Activated CD8-positive, alpha-beta T cell treated with anti-CD3 and anti-CD28 coated beads, Interleukin-2, amount 10 ng/mL, durations not matched to agents 7 days and 5 days (primary cell): ENCODE measurements around the gene ANKRD65. TPM values are rescaled to one million over a fixed set of nuclear protein-coding genes. Genes with fewer than 3 reads are reported as not detected.
A peak's percentile ranks its signal among the peaks of the same experiment; 100 is the strongest.
"Not testable (repeated sequence)": the region's sequence is repeated elsewhere in the genome, so short reads cannot be mapped to it uniquely, and the experiment has no call there.

Experiments
- ATAC-seq: fragments of 150-1000 bp; cut with Tn5 transposase; one replicate; pipeline ENCODE4 v1.10.0; 2021; ENCODE audit warnings: moderate library complexity
- CTCF ChIA-PET: fragments of 350-600 bp; sonication (Branson Sonifier 250); formaldehyde crosslinking; loops from one replicate; lab custom pipeline; 2021; ENCODE audit warnings: antibody characterized with exemption; lab: Charles Lee
- POLR2A ChIA-PET: fragments of 350-600 bp; sonication (Branson Sonifier 250); formaldehyde crosslinking; loops from one replicate; lab custom pipeline; 2021; ENCODE audit warnings: antibody characterized with exemption; lab: Charles Lee
- DNase-seq: peaks from one replicate; pipeline ENCODE4 v3.0.0-alpha.2; 2020
- H3K27ac Mint-ChIP-seq: one replicate; pipeline ENCODE4 v1.8.0; 2021; ENCODE audit warnings: mild to moderate bottlenecking, mixed read lengths
- H3K27me3 Mint-ChIP-seq: one replicate; pipeline ENCODE4 v1.8.0; 2021; ENCODE audit warnings: low read depth, mixed read lengths
- H3K36me3 Mint-ChIP-seq: one replicate; pipeline ENCODE4 v1.8.0; 2021; ENCODE audit warnings: low read depth, mixed read lengths
- H3K4me1 Mint-ChIP-seq: one replicate; pipeline ENCODE4 v1.8.0; 2021; ENCODE audit warnings: low read depth, mixed read lengths
- H3K4me3 Mint-ChIP-seq: one replicate; pipeline ENCODE4 v1.8.0; 2021; ENCODE audit warnings: mild to moderate bottlenecking, mixed read lengths
- H3K9me3 Mint-ChIP-seq: one replicate; pipeline ENCODE4 v1.8.0; 2022; ENCODE audit warnings: mixed read lengths; ENCODE audit not compliant: insufficient read depth
- total RNA-seq, 2 experiments: library from RNA; stranded (reverse); gene quantifications; one replicate each; pipeline ENCODE4 v1.2.3, GENCODE V29; 2021

The ANKRD65 gene
- total RNA-seq, 2 experiments from 2014 or later = not detected

DNA sequence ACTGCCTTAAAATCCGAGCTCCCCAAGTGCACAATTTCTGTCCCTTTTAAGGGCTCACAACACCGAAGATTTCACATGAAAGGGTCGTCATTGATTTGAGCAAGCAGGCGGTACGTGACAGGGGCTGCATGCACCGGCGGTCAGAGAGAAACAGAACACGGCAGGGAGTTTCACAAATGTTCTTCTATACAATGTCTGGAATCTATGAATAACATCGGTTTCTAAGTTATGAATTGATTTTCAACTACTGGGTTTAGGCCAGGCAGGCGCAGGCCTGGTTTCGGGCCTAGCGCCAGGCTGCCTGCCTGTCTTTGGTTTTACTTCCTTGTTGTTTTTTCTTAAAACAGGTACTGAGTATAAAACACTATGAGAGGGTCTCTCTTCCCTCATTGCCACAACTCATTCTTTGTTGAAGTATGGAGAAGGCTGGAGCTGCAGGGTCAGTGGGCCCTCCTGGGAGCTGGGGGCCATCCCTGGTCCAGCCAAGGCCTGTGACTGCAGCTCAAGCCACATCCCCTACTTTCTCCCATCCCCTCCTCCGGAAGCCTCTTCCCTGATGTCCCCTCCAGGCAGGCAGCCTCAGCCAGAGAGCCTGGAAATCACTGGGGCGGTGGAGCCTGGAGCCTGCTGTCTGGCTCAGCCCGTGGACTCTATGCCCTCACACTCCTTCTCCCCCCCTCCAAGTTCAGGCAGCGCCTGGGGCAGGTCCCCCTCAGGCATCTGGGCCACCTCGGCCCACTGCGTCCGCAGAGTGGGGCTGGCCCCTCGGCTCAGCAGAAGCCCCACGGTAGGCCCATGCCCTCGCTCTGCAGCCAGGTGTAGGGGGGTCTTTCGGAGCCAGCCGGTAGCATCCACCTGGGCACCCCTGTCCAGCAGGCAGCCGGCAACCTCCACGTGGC lies 2.4 kb downstream of the ANKRD65 start:
- CTCF ChIA-PET = no interaction called here
- DNase-seq (no peak), ATAC-seq (no peak)
- H3K4me1 Mint-ChIP-seq = peaks cover 20% of the 10 kb centered on the region
- peaks cover 7% of the 10 kb centered on the region for H3K27me3 Mint-ChIP-seq
- no peaks in the 10 kb centered on the region for H3K36me3 Mint-ChIP-seq
- no peak overlapping the region for H3K27ac Mint-ChIP-seq
- H3K9me3 Mint-ChIP-seq = no peaks in the 10 kb centered on the region
- POLR2A ChIA-PET = no interaction called here
- no peak overlapping the region for H3K4me3 Mint-ChIP-seq

DNA sequence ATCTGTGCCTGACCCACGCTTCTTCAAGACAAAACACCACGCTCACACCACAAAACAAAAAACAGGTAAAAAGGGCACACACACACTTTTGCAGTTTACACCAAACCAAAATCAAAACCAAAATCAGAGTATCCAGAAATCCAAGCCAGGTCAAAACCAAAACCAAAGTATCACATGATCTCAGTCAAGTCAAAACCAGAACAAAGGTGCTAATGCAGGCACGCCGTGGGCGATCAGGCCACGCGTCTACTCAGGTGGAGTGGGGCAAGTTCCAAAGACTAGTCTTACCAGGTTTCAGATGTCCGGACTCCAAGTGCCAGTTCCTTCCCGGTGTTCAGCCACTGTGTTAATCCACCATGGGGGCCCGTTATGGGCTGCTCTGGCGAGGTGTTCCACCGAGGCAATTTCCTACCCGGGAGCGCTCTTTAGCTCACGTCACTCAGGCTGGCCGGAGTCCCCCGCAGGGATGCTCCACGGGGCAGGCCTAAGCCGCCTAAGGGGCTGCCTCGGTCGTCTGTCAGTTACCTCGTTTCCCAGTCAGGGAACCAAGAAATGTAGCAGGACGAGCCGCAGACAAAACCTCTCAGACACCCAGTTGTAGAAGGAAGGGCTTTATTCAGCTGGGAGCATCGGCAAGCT lies 3.1 kb downstream of the ANKRD65 start:
- POLR2A ChIA-PET, H3K9me3 Mint-ChIP-seq, H3K36me3 Mint-ChIP-seq, H3K27ac Mint-ChIP-seq, ATAC-seq, H3K27me3 Mint-ChIP-seq, DNase-seq, CTCF ChIA-PET, H3K4me3 Mint-ChIP-seq: not testable (repeated sequence)
- H3K4me1 Mint-ChIP-seq = peaks cover 18% of the 10 kb centered on the region

DNA sequence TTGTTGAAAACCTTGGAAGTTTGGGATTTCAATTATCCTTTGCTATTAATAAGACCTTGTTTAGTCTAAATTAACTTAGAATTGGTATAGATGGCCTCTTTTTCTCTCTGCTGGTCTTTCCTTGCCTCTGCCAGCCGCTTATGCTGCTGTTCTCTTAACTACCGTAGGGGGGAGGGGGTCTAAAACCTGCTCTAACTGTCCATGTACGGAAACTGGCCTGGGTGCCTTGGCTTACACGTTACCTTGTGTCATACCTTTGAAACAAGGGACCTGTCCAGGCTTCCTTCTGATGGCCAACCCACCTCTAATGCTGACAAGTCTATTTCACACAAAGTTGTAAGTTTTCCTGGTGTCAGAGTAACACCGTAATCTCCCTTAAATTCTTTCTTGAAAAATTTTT lies 3.7 kb downstream of the ANKRD65 start:
- CTCF ChIA-PET, DNase-seq, H3K36me3 Mint-ChIP-seq, H3K4me3 Mint-ChIP-seq, ATAC-seq, H3K27me3 Mint-ChIP-seq, POLR2A ChIA-PET, H3K27ac Mint-ChIP-seq, H3K9me3 Mint-ChIP-seq: not testable (repeated sequence)
- H3K4me1 Mint-ChIP-seq = peaks cover 13% of the 10 kb centered on the region

DNA sequence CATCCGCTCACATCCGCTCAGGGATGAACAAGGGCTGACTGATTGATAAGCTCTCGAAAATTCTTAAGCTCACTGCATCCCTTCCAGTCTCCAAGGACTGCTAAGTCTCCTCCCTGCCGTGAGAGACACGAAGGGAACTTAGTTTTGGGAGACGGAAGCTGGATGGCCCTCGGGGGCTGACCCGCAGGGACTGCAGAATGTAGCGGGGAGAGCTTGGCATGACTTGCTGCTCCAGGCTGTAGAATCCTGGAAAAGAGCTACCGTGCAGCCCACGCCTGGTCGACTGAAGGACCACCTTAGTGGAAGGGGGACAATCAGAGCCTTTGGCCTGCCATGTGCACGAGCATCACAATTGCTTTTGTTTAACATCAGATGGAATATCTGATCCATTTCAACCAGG lies 5.3 kb downstream of the ANKRD65 start:
- POLR2A ChIA-PET = no interaction called here
- Mint-ChIP-seq H3K4me3 (no peak overlapping the region), H3K27ac (no peak overlapping the region), H3K36me3 (peaks cover 3% of the 10 kb centered on the region), H3K9me3 (no peaks in the 10 kb centered on the region), H3K27me3 (peaks cover 6% of the 10 kb centered on the region), H3K4me1 (peaks cover 9% of the 10 kb centered on the region)
- ATAC-seq (no peak), DNase-seq (no peak)
- CTCF ChIA-PET = interaction anchor here (1.4 to 1.7 kb wide), 2 partner anchors 13 to 89 kb away, joined by 3 to 5 read pairs; no protein-coding TSS in a partner anchor

- ATAC-seq, CTCF ChIA-PET, H3K27me3 Mint-ChIP-seq, H3K27ac Mint-ChIP-seq, H3K9me3 Mint-ChIP-seq, DNase-seq, H3K4me3 Mint-ChIP-seq, POLR2A ChIA-PET: not testable (repeated sequence)
- Mint-ChIP-seq H3K36me3 (peaks cover 15% of the 10 kb centered on the region), H3K4me1 (peaks cover 13% of the 10 kb centered on the region)
Observed at GRCh38 chr1:1412311-1412902, 8.7 kb downstream of the ANKRD65 start.

- H3K4me3 Mint-ChIP-seq = no peak overlapping the region
- peaks cover 18% of the 10 kb centered on the region for H3K36me3 Mint-ChIP-seq
- H3K27ac Mint-ChIP-seq = no peak overlapping the region
- peaks cover 4% of the 10 kb centered on the region for H3K27me3 Mint-ChIP-seq
- DNase-seq = no peak
- ChIA-PET CTCF (no interaction called here), POLR2A (no interaction called here)
- peaks cover 13% of the 10 kb centered on the region for H3K4me1 Mint-ChIP-seq
- H3K9me3 Mint-ChIP-seq = no peaks in the 10 kb centered on the region
- ATAC-seq = no peak
Observed at GRCh38 chr1:1411626-1412025, 9.4 kb downstream of the ANKRD65 start.

DNA sequence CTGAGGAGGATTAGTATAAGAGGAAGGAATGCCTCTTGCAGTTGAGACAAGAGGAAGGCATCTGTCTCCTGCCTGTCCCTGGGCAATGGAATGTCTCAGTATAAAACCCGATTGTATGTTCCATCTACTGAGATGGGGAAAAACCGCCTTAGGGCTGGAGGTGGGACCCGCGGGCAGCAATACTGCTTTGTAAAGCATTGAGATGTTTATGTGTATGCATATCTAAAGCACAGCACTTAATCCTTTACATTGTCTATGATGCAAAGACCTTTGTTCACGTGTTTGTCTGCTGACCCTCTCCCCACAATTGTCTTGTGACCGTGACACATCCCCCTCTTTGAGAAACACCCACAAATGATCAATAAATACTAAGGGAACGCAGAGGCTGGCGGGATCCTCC lies 10.8 kb downstream of the ANKRD65 start:
- Mint-ChIP-seq H3K36me3 (peaks cover 32% of the 10 kb centered on the region), H3K4me1 (peaks cover 25% of the 10 kb centered on the region)
- CTCF ChIA-PET, H3K27me3 Mint-ChIP-seq, H3K27ac Mint-ChIP-seq, DNase-seq, H3K9me3 Mint-ChIP-seq, ATAC-seq, H3K4me3 Mint-ChIP-seq: not testable (repeated sequence)
- POLR2A ChIA-PET = interaction anchor here (1.0 kb wide), 1 partner anchor 10 kb away, joined by 3 read pairs; no protein-coding TSS in a partner anchor

DNA sequence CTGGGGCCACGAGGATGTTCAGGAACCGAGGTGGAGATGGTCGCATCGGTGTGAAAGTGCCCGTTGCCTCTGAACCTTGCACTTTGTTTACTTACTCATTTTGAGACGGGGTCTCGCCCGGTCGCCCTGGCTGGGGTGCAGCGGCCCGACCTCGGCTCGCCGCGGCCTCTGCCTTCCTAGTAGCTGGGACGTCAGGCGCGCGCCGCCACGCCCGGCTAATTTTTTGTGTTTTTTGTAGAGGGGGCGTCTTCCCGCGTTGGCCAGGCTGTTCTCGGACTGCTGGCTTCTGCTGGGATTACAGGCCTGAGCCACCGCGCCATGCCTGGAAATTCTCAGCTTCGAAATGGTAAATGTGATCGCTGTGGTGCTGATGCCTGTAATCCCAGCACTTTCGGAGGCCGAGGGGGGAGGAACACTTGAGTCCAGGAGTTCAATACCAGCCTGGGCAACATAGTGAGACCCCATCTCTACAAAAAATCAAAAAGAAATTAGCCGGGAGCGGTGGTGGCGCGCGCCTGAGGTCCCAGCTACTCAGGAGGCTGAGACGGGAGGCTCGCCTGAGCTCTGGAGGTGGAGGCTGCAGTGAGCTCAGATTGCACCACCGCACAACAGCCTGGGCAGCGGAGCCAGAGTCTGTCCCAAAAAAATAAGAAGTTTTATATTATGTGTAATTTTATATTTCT lies 13.3 kb downstream of the ANKRD65 start:
- H3K27me3 Mint-ChIP-seq = no peaks in the 10 kb centered on the region
- peaks cover 34% of the 10 kb centered on the region for H3K4me1 Mint-ChIP-seq
- H3K27ac Mint-ChIP-seq = peak overlapping the region; percentile 95
- ATAC-seq = peak; percentile 17
- ChIA-PET POLR2A (interaction anchor here (0.6 to 2.2 kb wide), 7 partner anchors 9 to 238 kb away, joined by 3 to 16 read pairs (median 3); partner anchors contain the start of genes ANKRD65, AURKAIP1 and CCNL2), CTCF (interaction anchor here (1.0 to 2.9 kb wide), 4 partner anchors 8 to 97 kb away, joined by 3 to 18 read pairs (median 6); partner anchors contain the start of gene CCNL2)
- peak; percentile 46 for DNase-seq
- peaks cover 46% of the 10 kb centered on the region for H3K36me3 Mint-ChIP-seq
- no peaks in the 10 kb centered on the region for H3K9me3 Mint-ChIP-seq
- peak overlapping the region; percentile 87 for H3K4me3 Mint-ChIP-seq

- ChIA-PET POLR2A (interaction anchor here (0.9 to 2.2 kb wide), 5 partner anchors 8 to 104 kb away, joined by 3 to 16 read pairs (median 5); partner anchors contain the start of genes AURKAIP1 and CCNL2), CTCF (interaction anchor here (1.0 to 2.9 kb wide), 5 partner anchors 8 to 98 kb away, joined by 3 to 18 read pairs (median 5); partner anchors contain the start of gene CCNL2)
- H3K9me3 Mint-ChIP-seq = no peaks in the 10 kb centered on the region
- H3K4me1 Mint-ChIP-seq = peaks cover 39% of the 10 kb centered on the region
- peak within 1 kb of the TSS; percentile 95 for H3K27ac Mint-ChIP-seq
- ATAC-seq (peak; percentile 95), DNase-seq (peak; percentile 98)
- H3K27me3 Mint-ChIP-seq = no peaks in the 10 kb centered on the region
- peaks cover 51% of the 10 kb centered on the region for H3K36me3 Mint-ChIP-seq
- peak within 1 kb of the TSS; percentile 87 for H3K4me3 Mint-ChIP-seq
Observed at GRCh38 chr1:1406821-1407635, 14.0 kb downstream of the ANKRD65 start, which contains the start of gene MRPL20. TSS of gene MRPL20 (minus strand) at chr1:1407293. CDS start at chr1:1407217, 76 bp downstream.

- H3K4me1 Mint-ChIP-seq = peaks cover 46% of the 10 kb centered on the region
- ATAC-seq = peak; percentile 3
- peak overlapping the region; percentile 87 for H3K4me3 Mint-ChIP-seq
- CTCF ChIA-PET = interaction anchor here (1.2 to 2.9 kb wide), 4 partner anchors 24 to 98 kb away, joined by 3 to 18 read pairs (median 5); no protein-coding TSS in a partner anchor
- H3K9me3 Mint-ChIP-seq = no peaks in the 10 kb centered on the region
- H3K27ac Mint-ChIP-seq = peak overlapping the region; percentile 95
- no peaks in the 10 kb centered on the region for H3K27me3 Mint-ChIP-seq
- POLR2A ChIA-PET = interaction anchor here (0.7 to 2.2 kb wide), 3 partner anchors 19 to 34 kb away, joined by 3 to 15 read pairs (median 5); partner anchors contain the start of gene AURKAIP1
- DNase-seq = no peak
- H3K36me3 Mint-ChIP-seq = peaks cover 55% of the 10 kb centered on the region
Observed at GRCh38 chr1:1406101-1406820, 14.8 kb downstream of the ANKRD65 start.
